Epithelial cell of esophagus (primary cell): ENCODE results near the gene HNF1B.

Experiments used
- DNase-seq: peaks from one replicate; pipeline ENCODE4 v3.0.0; 2010; ENCODE audit warnings: low read depth
- H3K4me3 ChIP-seq: 2 replicates; pipeline ENCODE4 v1.5.1; 2011; ENCODE audit warnings: mild to moderate bottlenecking, low read length, control low read depth
- TF ChIP-seq, protein P1 (sequence below): IDR thresholded peaks from 2 replicates; pipeline ENCODE4 v1.5.1; 2011; ENCODE audit warnings: low read depth, mild to moderate bottlenecking, low read length, control low read depth, inconsistent platforms; ENCODE audit not compliant: insufficient read depth; ENCODE audit errors: missing control alignments

The HNF1B gene

DNA sequence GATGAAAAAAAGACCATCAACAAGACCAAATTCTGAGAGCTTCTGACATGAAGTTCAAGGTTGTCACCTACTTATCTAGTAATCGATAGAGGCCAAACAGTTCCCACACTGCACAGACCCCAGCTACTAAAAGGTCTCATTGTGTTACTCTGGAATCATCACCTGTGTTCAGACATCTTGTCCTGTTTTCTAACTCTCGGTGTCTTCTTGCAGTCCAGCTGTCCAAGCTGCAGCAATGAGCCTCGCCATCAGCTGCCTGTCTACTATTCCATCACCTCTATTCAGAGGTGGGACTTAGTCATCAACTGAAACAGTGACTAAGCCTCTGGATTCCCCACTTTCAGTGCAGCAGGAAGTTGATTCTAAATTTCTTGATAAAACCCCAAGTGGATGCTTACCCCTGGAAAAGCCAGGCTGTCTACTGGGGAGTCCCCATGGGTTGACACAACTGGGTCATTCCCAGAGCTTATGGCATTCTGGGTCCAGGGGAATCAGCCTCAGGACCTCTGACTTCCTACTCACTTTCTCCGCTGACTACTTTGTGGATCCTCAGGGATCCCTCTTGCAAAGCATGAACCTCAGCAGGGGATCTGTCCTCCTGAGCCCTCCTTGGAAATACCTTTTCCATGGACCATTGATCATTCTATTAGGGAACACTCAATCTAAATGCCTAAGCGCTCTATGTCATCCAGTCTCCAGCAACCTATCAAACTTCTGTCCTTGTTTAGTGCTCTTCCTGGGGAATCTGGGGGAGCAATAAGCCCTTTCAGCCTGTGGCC, 46.5 kb downstream of the HNF1B start:
- TF ChIP-seq, protein P1, sequence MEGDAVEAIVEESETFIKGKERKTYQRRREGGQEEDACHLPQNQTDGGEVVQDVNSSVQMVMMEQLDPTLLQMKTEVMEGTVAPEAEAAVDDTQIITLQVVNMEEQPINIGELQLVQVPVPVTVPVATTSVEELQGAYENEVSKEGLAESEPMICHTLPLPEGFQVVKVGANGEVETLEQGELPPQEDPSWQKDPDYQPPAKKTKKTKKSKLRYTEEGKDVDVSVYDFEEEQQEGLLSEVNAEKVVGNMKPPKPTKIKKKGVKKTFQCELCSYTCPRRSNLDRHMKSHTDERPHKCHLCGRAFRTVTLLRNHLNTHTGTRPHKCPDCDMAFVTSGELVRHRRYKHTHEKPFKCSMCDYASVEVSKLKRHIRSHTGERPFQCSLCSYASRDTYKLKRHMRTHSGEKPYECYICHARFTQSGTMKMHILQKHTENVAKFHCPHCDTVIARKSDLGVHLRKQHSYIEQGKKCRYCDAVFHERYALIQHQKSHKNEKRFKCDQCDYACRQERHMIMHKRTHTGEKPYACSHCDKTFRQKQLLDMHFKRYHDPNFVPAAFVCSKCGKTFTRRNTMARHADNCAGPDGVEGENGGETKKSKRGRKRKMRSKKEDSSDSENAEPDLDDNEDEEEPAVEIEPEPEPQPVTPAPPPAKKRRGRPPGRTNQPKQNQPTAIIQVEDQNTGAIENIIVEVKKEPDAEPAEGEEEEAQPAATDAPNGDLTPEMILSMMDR, result no peak
- no peak overlapping the region for H3K4me3 ChIP-seq
- DNase-seq, result peak; percentile 92

DNA sequence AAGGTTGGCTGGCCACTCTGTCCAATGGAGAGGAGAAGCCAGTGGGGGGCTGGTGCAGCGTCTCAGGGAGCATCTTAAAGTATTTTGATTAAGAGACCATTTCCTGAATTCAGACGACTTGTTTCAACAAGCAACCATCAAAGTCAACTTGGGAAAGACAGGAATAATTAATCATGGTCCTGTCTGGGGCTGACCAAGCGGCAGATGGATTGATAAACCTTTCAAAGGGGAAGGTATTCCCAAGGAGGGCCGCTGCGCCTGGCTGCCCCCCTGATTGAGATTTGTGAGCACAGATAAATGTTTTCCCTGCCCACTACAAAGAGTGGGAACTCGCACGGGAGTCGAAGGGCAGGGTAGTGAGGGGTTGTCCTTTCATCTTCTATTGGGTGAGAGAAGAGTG, 47.5 kb downstream of the HNF1B start:
- TF ChIP-seq, protein P1, result no peak
- DNase-seq, result peak; percentile 43
- H3K4me3 ChIP-seq, result no peak overlapping the region

DNA sequence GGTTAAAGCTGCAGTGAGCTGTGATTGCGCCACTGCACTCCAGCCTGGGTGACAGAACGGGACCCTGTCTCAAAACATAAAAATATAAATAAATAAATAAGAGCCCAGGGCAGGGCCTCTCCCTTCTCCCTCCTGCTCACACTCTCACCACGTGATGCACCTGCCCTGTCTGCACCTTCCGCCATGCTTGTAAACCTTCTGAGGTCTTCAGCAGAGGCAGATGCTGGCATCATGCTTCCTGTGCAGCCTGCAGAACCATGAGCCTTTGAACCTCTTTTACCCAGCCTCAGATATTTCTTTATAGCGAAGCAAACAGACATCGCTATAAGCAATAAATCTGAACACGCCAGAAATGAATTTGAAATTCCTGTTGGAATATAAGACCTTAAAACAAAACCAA, 48.5 kb downstream of the HNF1B start:
- no peak overlapping the region for H3K4me3 ChIP-seq

DNA sequence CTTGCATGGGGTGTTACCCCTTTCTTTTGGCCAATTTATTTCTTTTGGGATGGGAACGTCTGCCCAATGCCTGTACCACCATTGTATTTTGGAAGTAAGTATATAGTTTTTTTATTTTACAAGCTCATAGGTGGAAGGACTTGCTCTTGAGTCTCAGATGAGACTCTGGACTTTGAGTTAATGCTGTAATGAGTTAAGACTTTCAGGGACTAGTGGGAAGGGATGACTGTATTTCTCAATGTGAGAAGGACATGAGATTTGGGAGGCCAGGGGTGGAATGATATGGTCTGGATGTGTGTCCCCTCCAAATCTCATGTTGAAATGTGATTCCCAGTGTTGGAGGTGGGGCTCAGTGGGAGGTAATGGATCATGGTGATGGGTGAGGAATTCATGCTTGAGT, 49.1 kb downstream of the HNF1B start:
- DNase-seq, result no peak
- H3K4me3 ChIP-seq, result no peak overlapping the region
- TF ChIP-seq, protein P1, result no peak

More for the DNA sequence above, 48.5 kb downstream of the HNF1B start:
- TF ChIP-seq, protein P1, result no peak
- no peak for DNase-seq

DNA sequence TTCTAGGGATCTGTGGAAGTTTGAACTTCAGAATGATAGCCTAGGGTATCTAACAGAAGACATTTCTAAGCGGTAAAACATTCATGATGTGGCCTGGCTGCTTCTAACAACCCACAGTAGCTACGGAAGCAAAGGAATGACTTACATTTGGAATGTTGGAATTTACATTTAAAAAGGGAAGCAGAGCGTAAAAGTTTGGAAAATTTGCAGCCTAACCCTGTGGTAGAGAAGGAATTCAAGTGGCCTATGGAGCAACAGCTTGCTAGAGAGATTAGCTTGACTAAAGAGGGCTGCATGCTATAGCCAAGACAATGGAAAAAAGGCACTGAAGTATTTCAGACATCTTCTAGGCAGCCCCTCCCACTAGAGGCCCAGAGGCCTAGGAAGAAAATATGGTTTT, 50.1 kb downstream of the HNF1B start:
- no peak overlapping the region for H3K4me3 ChIP-seq
- DNase-seq, result no peak
- TF ChIP-seq, protein P1, result no peak

DNA sequence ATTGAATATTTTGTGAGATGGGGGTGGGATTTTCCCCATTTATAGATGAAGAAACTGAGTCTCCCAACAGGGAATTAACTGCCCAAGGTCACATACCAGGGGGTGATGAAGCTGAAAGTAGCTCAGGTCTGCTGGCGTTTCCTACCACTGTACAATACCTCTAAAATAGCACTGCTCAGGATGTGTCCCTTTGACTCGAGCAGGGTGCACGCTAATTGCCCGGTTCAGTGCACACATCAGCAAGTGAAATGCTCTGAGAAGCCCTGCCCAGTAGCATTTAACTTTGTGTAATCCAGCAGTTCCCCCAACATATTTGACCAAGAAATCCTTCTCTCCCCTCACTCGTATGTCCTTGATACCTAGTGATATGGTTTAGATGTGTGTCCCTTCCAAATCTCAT, 51.5 kb downstream of the HNF1B start:
- TF ChIP-seq, protein P1, result no peak
- DNase-seq, result no peak
- H3K4me3 ChIP-seq, result no peak overlapping the region

DNA sequence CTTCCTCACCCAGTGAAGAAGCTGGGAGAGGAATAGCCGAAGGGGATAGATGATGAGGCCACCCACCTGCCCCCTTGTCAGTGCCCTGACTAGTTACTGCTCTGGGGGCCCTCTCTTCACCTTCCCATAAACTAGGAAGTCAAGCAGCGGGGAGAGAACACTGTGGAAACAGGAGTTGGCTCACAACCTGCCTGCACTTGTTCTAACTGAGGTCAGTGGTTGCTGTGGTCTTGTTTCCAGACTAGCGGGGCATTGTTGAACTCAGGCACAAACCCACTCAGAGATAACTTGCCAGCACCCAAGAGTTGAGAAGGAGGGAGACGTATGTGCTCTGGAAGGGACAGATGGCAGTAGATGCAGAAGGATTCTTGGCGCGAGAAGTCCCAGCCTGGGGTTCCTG, 53.1 kb downstream of the HNF1B start:
- TF ChIP-seq, protein P1, result no peak
- peak; percentile 71 for DNase-seq
- H3K4me3 ChIP-seq, result no peak overlapping the region
